Measurements from ENCODE around the gene UBE3B.

GRCh38 chr12:109446869-109447268 is 30.6 kb upstream of the UBE3B start:
- TF ChIP-seq CTCF (IDR thresholded peaks at IDR 0.05; ENCODE audit: insufficient read depth, low read depth, low read length) (no peak), EZH2 (IDR thresholded peaks at IDR 0.05; ENCODE audit: insufficient read depth, low read length) (no peak)
